Colonic mucosa (tissue), 4 donors: Measurements from ENCODE around the gene PAPPA2. TPM values are rescaled to one million over a fixed set of nuclear protein-coding genes. Genes with fewer than 3 reads are reported as not detected.

Experiments
- DNase-seq: peaks from one replicate; pipeline ENCODE4 v3.0.0-alpha.2; 2020
- H3K27ac ChIP-seq: fragments of 200-600 bp; one replicate; pipeline ENCODE4 v1.8.0; 2021
- H3K27me3 ChIP-seq: fragments of 200-600 bp; one replicate; pipeline ENCODE4 v1.8.0; 2021
- H3K36me3 ChIP-seq: fragments of 200-600 bp; one replicate; pipeline ENCODE4 v1.8.0; 2021
- H3K4me1 ChIP-seq: fragments of 200-600 bp; one replicate; pipeline ENCODE4 v1.8.0; 2021; ENCODE audit warnings: mild to moderate bottlenecking
- H3K4me3 ChIP-seq: fragments of 200-600 bp; one replicate; pipeline ENCODE4 v1.8.0; 2021
- H3K9ac ChIP-seq, 2 donors: one replicate each; pipeline ENCODE4 v1.7.0; 2013; ENCODE audit warnings: control low read depth in 2 of 2, low read depth in 2 of 2, low read length in 2 of 2
- H3K9me3 ChIP-seq: fragments of 200-600 bp; one replicate; pipeline ENCODE4 v1.8.0; 2021
- CTCF ChIP-seq: fragments of 200-600 bp; IDR thresholded peaks from one replicate; pipeline ENCODE4 v1.8.0; 2022; ENCODE audit warnings: antibody characterized with exemption, mild to moderate bottlenecking
- intact Hi-C: fragments of 100-400 bp; cut with DNase I; formaldehyde crosslinking; loops from one replicate; pipeline ENCODE4 v1.14.1; 2022
- total RNA-seq, 2 donors: library from RNA; stranded (reverse); fragmentation: NEBNext Ultra II Directional in 1 of 2; extraction: Animal tissue kit (Norgen Biotek cat#: 25700) in 1 of 2; gene quantifications; one replicate each; pipeline ENCODE4 v1.2.1, GENCODE V29; 2021
- donor health status: healthy.
- donor health status: DM: no; HTN: no; CAD: no.
- donor health status: DM: no; HTN: no; CAD: no.

Gene PAPPA2
- total RNA-seq, 2 donors from 2014 or later = 3.1 to 3.6 TPM

GRCh38 chr1:176869577-176869976 lies 406.6 kb downstream of the PAPPA2 start:
- intact Hi-C loops = no loop called here
- no peak overlapping the region for H3K4me3 ChIP-seq
- no peak for TF ChIP-seq CTCF
- no peaks in the 10 kb centered on the region for H3K27me3 ChIP-seq
- no peak overlapping the region for H3K27ac ChIP-seq
- no peak for DNase-seq
- no peak overlapping the region for H3K9ac ChIP-seq
- H3K4me1 ChIP-seq = no peaks in the 10 kb centered on the region
- no peaks in the 10 kb centered on the region for H3K9me3 ChIP-seq
- H3K36me3 ChIP-seq = no peaks in the 10 kb centered on the region

- H3K27ac ChIP-seq = no peak overlapping the region
- H3K36me3 ChIP-seq = no peaks in the 10 kb centered on the region
- H3K4me3 ChIP-seq = no peak overlapping the region
- H3K27me3 ChIP-seq = no peaks in the 10 kb centered on the region
- TF ChIP-seq CTCF = no peak
- no peaks in the 10 kb centered on the region for H3K9me3 ChIP-seq
- DNase-seq = no peak
- H3K4me1 ChIP-seq = no peaks in the 10 kb centered on the region
- intact Hi-C loops = loop anchor here (10.0 kb wide), 1 partner anchor 502 kb away; no protein-coding TSS in a partner anchor
- no peak overlapping the region for H3K9ac ChIP-seq
These were observed 414.1 kb downstream of the PAPPA2 start for GRCh38 chr1:176876966-176877515.

GRCh38 chr1:176877557-176877956 lies 414.6 kb downstream of the PAPPA2 start:
- Histone ChIP-seq H3K4me3 (no peak overlapping the region), H3K27me3 (no peaks in the 10 kb centered on the region), H3K9ac (no peak overlapping the region), H3K9me3 (no peaks in the 10 kb centered on the region), H3K4me1 (no peaks in the 10 kb centered on the region), H3K27ac (no peak overlapping the region), H3K36me3 (no peaks in the 10 kb centered on the region)
- no peak for DNase-seq
- intact Hi-C loops = loop anchor here (10.0 kb wide), 1 partner anchor 503 kb away; no protein-coding TSS in a partner anchor
- no peak for TF ChIP-seq CTCF

GRCh38 chr1:176878750-176879536 lies 416.0 kb downstream of the PAPPA2 start:
- no peak for TF ChIP-seq CTCF
- Histone ChIP-seq H3K27me3 (no peaks in the 10 kb centered on the region), H3K9ac (no peak overlapping the region), H3K36me3 (no peaks in the 10 kb centered on the region), H3K4me3 (no peak overlapping the region), H3K27ac (no peak overlapping the region), H3K4me1 (no peaks in the 10 kb centered on the region), H3K9me3 (no peaks in the 10 kb centered on the region)
- intact Hi-C loops = loop anchor here (10.0 kb wide), 1 partner anchor 504 kb away; no protein-coding TSS in a partner anchor
- no peak for DNase-seq

GRCh38 chr1:176879784-176880620 lies 417.0 kb downstream of the PAPPA2 start:
- no peak overlapping the region for H3K9ac ChIP-seq
- no peak overlapping the region for H3K4me3 ChIP-seq
- no peaks in the 10 kb centered on the region for H3K27me3 ChIP-seq
- no peak for DNase-seq
- intact Hi-C loops = loop anchor here (2.0 to 10.0 kb wide), 2 partner anchors 319 to 505 kb away; no protein-coding TSS in a partner anchor
- no peaks in the 10 kb centered on the region for H3K9me3 ChIP-seq
- H3K36me3 ChIP-seq = no peaks in the 10 kb centered on the region
- no peak overlapping the region for H3K27ac ChIP-seq
- no peaks in the 10 kb centered on the region for H3K4me1 ChIP-seq
- no peak for TF ChIP-seq CTCF
